NCI-H146 treated with DMSO at 0.1 percent for 48 hours (cell line): ENCODE measurements around the gene TMEM88.

Experiments used
- DNase-seq: peaks from one replicate; lab custom pipeline; 2025; ENCODE audit not compliant: unreplicated experiment; lab: John Stamatoyannopoulos, UW

Gene TMEM88

GRCh38 chr17:7884581-7885366, 29.9 kb downstream of the TMEM88 start:
- no peak for DNase-seq

GRCh38 chr17:7885367-7886226, 30.7 kb downstream of the TMEM88 start:
- peak; percentile 55 for DNase-seq

DNA sequence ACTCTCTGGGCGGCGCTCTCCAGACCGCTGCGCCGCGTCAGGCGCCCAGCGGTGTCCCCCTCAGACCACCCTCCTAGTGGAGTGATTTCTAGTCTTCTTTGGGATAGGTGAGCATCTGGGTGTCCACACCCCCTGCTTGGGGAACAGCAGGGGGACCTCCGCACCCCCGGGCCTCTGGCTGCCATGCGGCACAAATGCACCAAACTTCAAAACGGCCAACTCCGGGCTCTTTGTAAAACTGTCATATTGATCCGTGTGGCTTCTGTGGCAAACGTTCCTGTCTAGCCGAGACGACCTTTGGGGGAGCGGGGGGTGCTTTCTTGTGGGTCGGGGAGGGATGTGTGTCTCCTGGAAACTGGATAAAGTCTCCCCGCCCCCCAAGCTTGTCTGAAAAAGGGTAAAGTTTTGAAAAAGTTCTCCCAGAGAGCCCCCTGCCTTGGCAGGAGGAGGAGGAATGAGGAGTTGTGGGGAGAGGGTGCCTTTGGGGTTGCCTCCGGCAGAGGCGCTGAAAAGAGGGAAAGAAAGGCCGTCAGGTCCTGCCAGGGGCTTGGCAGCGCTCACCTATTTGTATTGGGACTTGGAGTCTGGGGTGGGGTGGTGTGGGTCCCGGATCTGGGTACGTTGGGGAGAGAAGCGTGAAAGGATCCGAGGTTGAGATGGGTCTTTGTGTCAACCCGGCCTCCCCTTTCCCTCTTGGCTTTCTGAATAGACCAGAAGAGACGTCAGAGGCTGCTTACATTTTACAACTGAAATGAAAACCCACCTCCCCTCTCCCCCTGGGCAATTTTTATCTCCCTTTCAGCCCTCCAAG, 31.6 kb downstream of the TMEM88 start:
- peak; percentile 16 for DNase-seq

GRCh38 chr17:7887038-7887481, 32.2 kb downstream of the TMEM88 start:
- no peak for DNase-seq

DNA sequence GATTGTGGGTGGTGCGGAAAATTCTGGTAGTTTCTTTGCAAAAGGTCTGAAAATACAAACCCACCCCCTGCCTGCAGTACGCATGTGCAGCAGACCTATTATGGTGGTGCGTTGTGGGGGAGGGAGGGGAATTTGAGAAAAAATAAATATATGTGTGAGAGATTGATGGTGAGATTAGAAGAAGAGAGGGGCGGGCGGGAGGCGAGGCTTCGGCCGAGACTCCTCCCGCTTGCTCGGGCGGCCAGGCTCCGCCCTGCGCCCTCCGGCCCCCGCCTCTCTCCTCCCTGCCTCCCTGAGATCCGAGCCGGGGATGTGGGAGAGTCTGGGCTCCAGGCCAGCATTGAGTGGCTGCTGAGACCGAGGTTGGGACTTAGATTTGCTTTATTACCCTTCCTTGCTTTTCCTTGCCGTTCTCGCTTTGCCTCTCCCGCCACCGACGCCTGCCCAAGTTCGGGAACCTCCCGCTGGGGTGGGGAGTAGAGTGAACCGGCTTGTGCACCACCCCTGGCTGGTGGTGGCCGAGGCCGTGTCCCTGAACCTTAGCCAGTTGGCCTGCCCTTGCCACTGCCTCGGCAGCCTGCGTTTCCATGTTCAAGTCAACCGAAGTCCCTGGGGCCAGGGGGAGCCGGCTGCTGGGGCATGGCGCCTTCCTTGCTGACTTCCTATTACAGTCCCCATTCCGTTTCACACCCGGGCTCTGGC, 32.8 kb downstream of the TMEM88 start:
- peak; percentile 86 for DNase-seq

DNA sequence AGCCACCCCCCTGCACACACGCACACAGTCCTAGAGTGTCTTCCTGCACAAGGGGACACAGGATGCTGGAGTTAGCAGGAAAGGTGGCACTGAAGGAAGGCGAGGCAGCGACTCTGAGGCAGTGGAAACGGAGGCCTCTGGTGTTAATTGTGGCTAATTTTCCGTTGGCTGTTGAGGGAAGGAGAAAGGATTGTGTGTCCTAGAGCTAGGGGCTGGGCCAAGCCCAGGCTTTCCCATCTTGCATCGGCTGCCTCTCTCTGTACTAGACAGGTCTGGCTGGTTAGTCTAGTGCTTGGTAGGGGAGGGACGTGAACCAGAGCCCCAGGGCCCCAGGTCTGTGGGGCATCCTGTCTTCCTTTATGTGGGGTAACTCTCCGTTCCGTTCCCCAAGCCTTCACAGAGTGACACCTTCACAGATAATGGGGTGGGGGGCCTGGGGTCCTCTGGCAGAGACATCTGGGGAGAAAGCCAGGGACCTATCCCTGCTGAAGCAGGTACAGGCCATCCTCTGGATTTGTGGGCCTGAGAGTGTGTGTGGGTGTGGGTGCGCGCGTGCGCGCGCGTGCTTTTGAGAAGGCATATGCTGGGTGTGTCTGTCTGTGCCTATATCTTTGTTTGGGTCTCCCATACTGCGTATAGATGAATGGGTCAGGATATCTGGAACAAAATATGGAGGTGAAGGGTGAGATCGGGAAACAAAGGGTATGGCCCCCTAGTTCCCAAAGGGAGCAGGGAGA, 33.5 kb downstream of the TMEM88 start, which contains the start of gene CHD3:
Gene CHD3, plus strand, starts transcription at position 606 of the 737 bp plus-strand sequence. CDS start 212 bp downstream, outside the sequence.
- DNase-seq: no peak

DNA sequence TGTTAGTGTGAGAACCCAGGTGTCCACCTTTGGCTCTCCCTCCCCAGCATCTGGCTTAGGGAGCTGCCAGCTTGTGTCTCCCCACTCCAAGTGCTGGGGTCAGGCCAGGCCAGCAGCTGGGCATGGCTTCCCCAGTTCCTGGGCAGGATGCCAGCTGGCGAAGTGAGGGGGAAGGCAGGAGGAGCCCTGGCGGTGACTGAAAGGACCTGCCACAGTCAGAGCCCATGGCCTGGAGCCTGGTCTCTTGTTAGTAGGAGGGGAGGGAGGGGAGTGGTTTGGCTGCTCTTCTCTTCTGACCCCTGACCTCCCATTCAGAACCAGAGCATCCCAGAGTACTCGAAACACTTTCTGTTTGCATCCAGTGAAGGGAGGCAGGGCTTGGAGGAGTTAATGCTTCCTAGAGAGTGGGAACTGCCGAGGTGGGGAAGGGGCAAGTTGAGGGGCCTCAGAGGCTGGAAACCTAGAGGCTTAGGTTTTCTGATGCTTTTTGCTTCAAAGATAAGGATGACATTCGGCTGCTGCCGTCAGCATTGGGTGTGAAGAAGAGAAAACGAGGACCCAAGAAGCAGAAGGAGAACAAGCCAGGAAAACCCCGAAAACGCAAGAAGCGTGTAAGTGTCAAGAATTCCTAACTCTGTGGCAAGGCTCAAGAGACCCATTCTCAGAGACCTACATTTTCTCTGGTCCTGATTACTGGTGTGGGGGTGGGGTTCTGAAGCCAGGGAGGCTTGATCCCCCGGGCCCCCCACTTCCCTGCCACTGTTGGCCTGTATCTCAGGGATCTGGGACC, 34.5 kb downstream of the TMEM88 start:
- DNase-seq: peak; percentile 69

GRCh38 chr17:7893187-7893880, 38.5 kb downstream of the TMEM88 start:
- no peak for DNase-seq

GRCh38 chr17:7894226-7894625, 39.4 kb downstream of the TMEM88 start:
- no peak for DNase-seq

DNA sequence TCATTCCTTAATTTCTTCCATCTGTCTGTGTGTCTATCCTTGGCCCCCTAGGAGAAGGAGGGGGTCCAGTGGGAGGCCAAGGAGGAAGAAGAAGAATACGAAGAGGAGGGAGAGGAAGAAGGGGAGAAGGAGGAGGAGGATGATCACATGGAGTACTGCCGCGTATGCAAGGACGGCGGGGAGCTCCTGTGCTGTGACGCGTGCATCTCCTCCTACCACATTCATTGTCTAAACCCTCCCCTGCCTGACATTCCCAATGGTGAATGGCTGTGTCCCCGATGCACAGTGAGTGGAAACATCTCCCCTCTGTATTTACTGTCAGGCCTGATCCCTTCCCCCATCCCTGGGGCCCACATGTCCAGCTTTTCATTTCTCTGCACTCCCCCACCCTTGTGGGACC, 40.0 kb downstream of the TMEM88 start:
- no peak for DNase-seq

- DNase-seq: no peak
Observed at GRCh38 chr17:7897090-7897489, 42.2 kb downstream of the TMEM88 start.

DNA sequence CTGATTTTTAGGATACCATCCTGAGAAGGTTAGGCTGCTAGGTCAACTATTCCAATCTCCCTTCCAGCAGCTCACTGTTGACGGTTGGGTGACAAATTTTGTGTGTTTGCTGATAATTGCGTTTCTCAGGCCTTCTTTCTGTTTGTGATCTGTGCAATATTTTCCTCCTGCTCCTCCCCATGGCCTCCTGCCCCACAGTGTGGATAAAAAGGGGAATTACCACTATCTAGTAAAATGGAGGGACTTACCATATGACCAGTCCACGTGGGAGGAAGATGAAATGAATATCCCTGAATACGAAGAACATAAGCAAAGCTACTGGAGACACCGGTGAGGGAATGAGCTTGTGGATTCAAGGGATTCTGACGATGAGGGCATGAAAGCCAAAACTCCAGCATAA, 42.9 kb downstream of the TMEM88 start:
- no peak for DNase-seq

DNA sequence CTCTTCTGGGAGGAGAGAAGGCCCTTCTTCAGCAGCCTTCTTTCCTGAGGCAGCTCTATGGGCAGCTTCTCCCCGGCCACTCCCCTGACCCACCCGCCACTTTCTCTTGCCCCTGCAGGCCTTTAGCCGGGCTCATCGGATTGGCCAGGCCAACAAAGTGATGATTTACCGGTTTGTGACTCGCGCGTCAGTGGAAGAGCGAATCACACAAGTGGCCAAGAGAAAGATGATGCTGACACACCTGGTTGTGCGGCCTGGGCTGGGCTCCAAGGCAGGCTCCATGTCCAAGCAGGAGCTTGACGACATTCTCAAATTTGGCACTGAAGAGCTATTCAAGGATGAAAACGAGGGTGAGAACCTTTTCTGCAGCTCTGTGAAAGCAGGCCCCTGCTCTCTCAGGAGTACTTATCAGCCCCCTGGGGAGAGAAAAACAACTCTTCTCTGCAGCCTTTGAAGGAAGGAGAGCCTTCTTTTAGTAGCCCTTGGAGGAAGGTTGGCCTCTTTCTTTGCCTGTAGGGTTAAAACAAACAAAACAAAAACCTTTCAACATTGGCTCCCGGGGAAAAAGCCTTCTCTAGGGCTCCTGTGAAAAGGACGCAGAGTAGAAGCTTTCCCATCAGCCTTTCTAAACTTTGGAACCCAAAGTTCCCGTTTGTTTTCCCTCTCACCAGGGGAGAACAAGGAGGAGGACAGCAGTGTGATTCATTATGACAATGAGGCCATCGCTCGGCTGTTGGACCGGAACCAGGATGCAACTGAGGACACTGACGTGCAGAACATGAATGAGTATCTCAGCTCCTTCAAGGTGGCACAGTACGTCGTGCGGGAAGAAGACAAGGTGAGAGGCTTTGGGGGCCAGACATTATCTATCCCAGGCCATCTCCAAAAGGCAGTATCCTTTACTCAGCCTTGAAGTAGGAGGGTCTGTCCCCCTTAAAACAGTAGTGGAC, 48.6 kb downstream of the TMEM88 start:
- no peak for DNase-seq
